ENCODE data around the gene PRTG.

DNA sequence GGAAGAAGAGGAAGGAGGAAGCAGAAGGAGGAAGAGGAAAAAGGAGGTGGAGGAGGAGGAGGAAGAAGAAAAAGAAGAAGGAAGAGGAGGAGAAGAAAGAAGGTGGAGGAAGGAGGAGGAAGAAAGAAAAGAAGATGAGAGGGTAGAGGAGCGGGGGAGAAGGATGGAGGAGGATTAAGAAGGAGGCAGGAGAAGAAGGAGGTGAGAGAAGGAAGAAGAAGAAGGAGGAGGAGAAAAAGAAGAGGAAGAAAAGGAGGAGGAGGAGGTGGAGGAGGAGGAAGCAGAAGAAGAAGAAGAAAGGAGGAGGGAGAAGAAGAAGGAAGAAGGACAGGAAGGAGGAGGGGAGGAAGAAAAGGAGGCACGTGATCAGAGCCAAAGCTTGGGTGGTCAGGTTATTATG lies 37.3 kb upstream of the PRTG start:
- TF ChIP-seq, protein P1, sequence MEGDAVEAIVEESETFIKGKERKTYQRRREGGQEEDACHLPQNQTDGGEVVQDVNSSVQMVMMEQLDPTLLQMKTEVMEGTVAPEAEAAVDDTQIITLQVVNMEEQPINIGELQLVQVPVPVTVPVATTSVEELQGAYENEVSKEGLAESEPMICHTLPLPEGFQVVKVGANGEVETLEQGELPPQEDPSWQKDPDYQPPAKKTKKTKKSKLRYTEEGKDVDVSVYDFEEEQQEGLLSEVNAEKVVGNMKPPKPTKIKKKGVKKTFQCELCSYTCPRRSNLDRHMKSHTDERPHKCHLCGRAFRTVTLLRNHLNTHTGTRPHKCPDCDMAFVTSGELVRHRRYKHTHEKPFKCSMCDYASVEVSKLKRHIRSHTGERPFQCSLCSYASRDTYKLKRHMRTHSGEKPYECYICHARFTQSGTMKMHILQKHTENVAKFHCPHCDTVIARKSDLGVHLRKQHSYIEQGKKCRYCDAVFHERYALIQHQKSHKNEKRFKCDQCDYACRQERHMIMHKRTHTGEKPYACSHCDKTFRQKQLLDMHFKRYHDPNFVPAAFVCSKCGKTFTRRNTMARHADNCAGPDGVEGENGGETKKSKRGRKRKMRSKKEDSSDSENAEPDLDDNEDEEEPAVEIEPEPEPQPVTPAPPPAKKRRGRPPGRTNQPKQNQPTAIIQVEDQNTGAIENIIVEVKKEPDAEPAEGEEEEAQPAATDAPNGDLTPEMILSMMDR (conservative IDR thresholded peaks at IDR 0.05; ENCODE audit: low read length) = no peak
- TF ChIP-seq EZH2phosphoT487 (IDR thresholded peaks at IDR 0.05; ENCODE audit: borderline replicate concordance, low read depth, low read length) = no peak

Measured in OCI-LY7 (cell line).